Right forelimb (tissue), 1 donor: ENCODE data around the gene CFAP65.

Source experiments
- DNase-seq: peaks from one replicate; pipeline ENCODE4 v3.0.0-alpha.2; 2018

CFAP65 gene

GRCh38 chr2:219041252-219041651 lies at the start of gene CFAP65:
Gene CFAP65, minus strand, starts transcription at chr2:219041516. Its CDS starts 2,468 bp downstream, at chr2:219039048.
- no peak for DNase-seq

- DNase-seq, result no peak
Measured at GRCh38 chr2:219090436-219091299, 49.4 kb upstream of the CFAP65 start.

- DNase-seq, result no peak
Measured at GRCh38 chr2:219089330-219089729, 48.0 kb upstream of the CFAP65 start.

- DNase-seq, result no peak
Measured at GRCh38 chr2:219087848-219088247, 46.5 kb upstream of the CFAP65 start.

- no peak for DNase-seq
Measured at GRCh38 chr2:219087361-219087760, 46.0 kb upstream of the CFAP65 start.

- no peak for DNase-seq
Measured at GRCh38 chr2:219086196-219086595, 44.9 kb upstream of the CFAP65 start.

- DNase-seq, result no peak
Measured at GRCh38 chr2:219084791-219085190, 43.5 kb upstream of the CFAP65 start.

- DNase-seq, result no peak
Measured at GRCh38 chr2:219082332-219082958, 41.1 kb upstream of the CFAP65 start.

- no peak for DNase-seq
Measured at GRCh38 chr2:219081701-219082331, 40.5 kb upstream of the CFAP65 start.

GRCh38 chr2:219081096-219081495 lies 39.8 kb upstream of the CFAP65 start:
- no peak for DNase-seq

GRCh38 chr2:219079417-219079816 lies 38.1 kb upstream of the CFAP65 start:
- DNase-seq, result no peak

- no peak for DNase-seq
Measured at GRCh38 chr2:219078951-219079350, 37.6 kb upstream of the CFAP65 start.

GRCh38 chr2:219078126-219078525 lies 36.8 kb upstream of the CFAP65 start:
- DNase-seq, result no peak

- DNase-seq, result no peak
Measured at GRCh38 chr2:219076253-219076652, 34.9 kb upstream of the CFAP65 start.

- DNase-seq, result no peak
Measured at GRCh38 chr2:219073413-219074129, 32.3 kb upstream of the CFAP65 start.

GRCh38 chr2:219072741-219073250 lies 31.5 kb upstream of the CFAP65 start:
- DNase-seq, result no peak

GRCh38 chr2:219071131-219071816 lies 30.0 kb upstream of the CFAP65 start:
- DNase-seq, result no peak

GRCh38 chr2:219065484-219065883 lies 24.2 kb upstream of the CFAP65 start:
- no peak for DNase-seq

GRCh38 chr2:219062081-219062480 lies 20.8 kb upstream of the CFAP65 start:
- no peak for DNase-seq

- no peak for DNase-seq
Measured at GRCh38 chr2:219060821-219061791, 19.8 kb upstream of the CFAP65 start, which contains the start of gene IHH. Gene IHH, minus strand, starts transcription at chr2:219060921. Its CDS starts 454 bp downstream, at chr2:219060467.
